Psoas muscle (tissue), 8 donors: ENCODE results near the gene MMP13. TPM values are rescaled to one million over a fixed set of nuclear protein-coding genes. Genes with fewer than 3 reads are reported as not detected.
"Not testable (repeated sequence)": the region's sequence is repeated elsewhere in the genome, so short reads cannot be mapped to it uniquely, and the experiment has no call there.

Source experiments
- ATAC-seq, 4 donors: fragments of 200-7000 bp; cut with Tn5 transposase; one replicate each; pipeline ENCODE4 v1.9.1; 2020; ENCODE audit warnings: moderate library complexity in 3 of 4, mild to moderate bottlenecking in 2 of 4
- DNase-seq, 2 donors: peaks; one replicate each; pipeline ENCODE4 v3.0.0-alpha.2; 2020
- H3K27ac ChIP-seq: fragments of 200-600 bp; one replicate; pipeline ENCODE4 v1.8.0; 2022
- H3K27me3 ChIP-seq, 3 donors: fragments of 200-600 bp in 1 of 3; one replicate each; pipeline versions ENCODE4 v1.6.1 to v1.8.0; 2013 to 2022; ENCODE audit warnings: low read length in 2 of 3, mild to moderate bottlenecking in 2 of 3, moderate library complexity in 1 of 3; ENCODE audit not compliant: insufficient read depth in 3 of 3
- H3K36me3 ChIP-seq, 2 donors: fragments of 200-600 bp in 1 of 2; one replicate each; pipeline versions ENCODE4 v1.6.1 to v1.8.0; 2013 to 2022; ENCODE audit warnings: low read depth in 1 of 2, mild to moderate bottlenecking in 1 of 2, moderate library complexity in 1 of 2; ENCODE audit not compliant: insufficient read depth in 1 of 2
- H3K4me1 ChIP-seq: fragments of 200-600 bp; one replicate; pipeline ENCODE4 v1.8.0; 2022
- H3K4me3 ChIP-seq: fragments of 200-600 bp; one replicate; pipeline ENCODE4 v1.8.0; 2022; ENCODE audit warnings: mild to moderate bottlenecking
- H3K9me3 ChIP-seq: fragments of 200-600 bp; one replicate; pipeline ENCODE4 v1.8.0; 2022
- WGBS, 3 donors: extraction: QIAGEN DNeasy Blood & Tissue Kit; methylation state at CpG; one replicate each; pipeline versions ENCODE4 v1.1.6 to v1.1.7; 2013; 5-methylcytosine and 5-hydroxymethylcytosine counted together
- intact Hi-C, 2 donors: fragments of 100-400 bp; cut with DNase I; formaldehyde crosslinking; loops; one replicate each; pipeline versions ENCODE4 v1.11.0 to v1.14.2; 2022
- long read RNA-seq, 2 donors: library from polyadenylated mRNA; unstranded; transcript quantifications; one replicate each; pipeline ENCODE4 v2.0.0, GENCODE V29; 2021
- polyA plus RNA-seq, 3 donors: library from polyadenylated mRNA; stranded (reverse); fragments of 200-250 nt; gene quantifications; one replicate each; pipeline ENCODE4 v1.2.3, GENCODE V29; 2013
- total RNA-seq, 4 donors: library from RNA; stranded (reverse); fragmentation: NEBNext Ultra II Directional in 2 of 4; extraction: Animal tissue kit (Norgen Biotek cat#: 25700) in 2 of 4; gene quantifications; one replicate each; pipeline versions ENCODE4 v1.2.1 to v1.2.4, GENCODE V29; 2021 to 2023
- TF ChIP-seq, protein P1 (sequence below): fragments of 200-600 bp; IDR thresholded peaks from one replicate; pipeline ENCODE4 v1.8.0; 2022; ENCODE audit warnings: antibody characterized with exemption
- donor health status: healthy with polysubstance abuse.
- donor health status: DM: no; HTN: no; CAD: no; lungs with moderate emphysema.
- donor health status: Bipolar disorder and iron deficiency.
- donor health status: healthy.
- donor health status: DM: yes; HTN: yes; CAD: no.
- donor health status: DM: no; HTN: no; CAD: no.
- donor health status: DM: no; HTN: no; CAD: no.
- donor health status: DM: yes; HTN: yes; CAD: no.

Gene MMP13
- not detected for total RNA-seq
- polyA plus RNA-seq = not detected
- long read RNA-seq, donor 1 = 0 reads
- long read RNA-seq, donor 2 = 0 reads

DNA sequence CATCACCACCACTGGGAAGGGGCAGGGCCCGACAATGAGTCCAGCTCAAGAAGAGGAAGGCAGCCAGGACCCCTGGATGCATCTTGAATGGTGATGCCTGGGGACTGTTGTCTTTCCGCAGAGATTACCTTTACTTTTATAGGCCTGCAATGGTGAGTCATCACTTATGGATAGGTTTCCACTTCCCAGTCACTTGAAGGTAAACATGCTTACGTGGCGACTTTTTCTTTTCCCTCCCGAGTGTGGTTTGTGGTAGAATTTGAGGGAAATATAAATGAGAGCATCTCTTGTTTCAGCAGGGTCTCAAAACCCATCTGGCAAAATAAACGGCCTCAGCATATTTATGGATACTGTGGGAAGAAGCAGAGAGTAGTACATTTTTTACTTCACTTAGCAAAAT is at the start of gene MMP13:
MMP13 (minus strand) TSS at position 109 of the 400 bp plus-strand sequence; CDS start at position 82, 27 bp downstream.
- no peak within 1 kb of the TSS for H3K27ac ChIP-seq
- DNase-seq = no peak
- WGBS, 3 donors = 81 to 85% (median 84%) methylated on average over 6 of the region's 6 CpGs
- no peak within 1 kb of the TSS for H3K4me3 ChIP-seq
- intact Hi-C loops = no loop called here
- no peaks in the 10 kb centered on the region for H3K36me3 ChIP-seq
- no peaks in the 10 kb centered on the region for H3K27me3 ChIP-seq
- no peak for ATAC-seq
- TF ChIP-seq, protein P1, sequence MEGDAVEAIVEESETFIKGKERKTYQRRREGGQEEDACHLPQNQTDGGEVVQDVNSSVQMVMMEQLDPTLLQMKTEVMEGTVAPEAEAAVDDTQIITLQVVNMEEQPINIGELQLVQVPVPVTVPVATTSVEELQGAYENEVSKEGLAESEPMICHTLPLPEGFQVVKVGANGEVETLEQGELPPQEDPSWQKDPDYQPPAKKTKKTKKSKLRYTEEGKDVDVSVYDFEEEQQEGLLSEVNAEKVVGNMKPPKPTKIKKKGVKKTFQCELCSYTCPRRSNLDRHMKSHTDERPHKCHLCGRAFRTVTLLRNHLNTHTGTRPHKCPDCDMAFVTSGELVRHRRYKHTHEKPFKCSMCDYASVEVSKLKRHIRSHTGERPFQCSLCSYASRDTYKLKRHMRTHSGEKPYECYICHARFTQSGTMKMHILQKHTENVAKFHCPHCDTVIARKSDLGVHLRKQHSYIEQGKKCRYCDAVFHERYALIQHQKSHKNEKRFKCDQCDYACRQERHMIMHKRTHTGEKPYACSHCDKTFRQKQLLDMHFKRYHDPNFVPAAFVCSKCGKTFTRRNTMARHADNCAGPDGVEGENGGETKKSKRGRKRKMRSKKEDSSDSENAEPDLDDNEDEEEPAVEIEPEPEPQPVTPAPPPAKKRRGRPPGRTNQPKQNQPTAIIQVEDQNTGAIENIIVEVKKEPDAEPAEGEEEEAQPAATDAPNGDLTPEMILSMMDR = no peak
- H3K4me1 ChIP-seq = no peaks in the 10 kb centered on the region
- no peaks in the 10 kb centered on the region for H3K9me3 ChIP-seq

DNA sequence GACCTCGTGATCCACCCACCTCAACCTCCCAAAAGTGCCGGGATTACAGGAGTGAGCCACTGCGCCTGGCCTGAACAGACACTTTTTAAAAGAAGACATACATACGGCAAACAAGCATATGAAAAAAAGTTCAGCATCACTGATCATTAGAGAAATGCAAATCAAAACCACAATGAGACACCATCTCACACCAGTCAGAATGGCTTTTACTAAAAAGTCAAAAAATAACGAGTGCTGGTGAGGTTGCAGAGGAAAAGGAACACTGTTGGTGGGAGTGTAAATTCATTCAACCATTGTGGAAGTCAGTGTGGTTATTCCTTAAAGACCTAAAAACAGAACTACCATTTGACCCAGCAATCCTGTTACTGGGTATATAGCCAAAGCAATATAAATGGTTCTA is 48.7 kb upstream of the MMP13 start:
- H3K27me3 ChIP-seq, ATAC-seq, H3K27ac ChIP-seq, H3K4me3 ChIP-seq, DNase-seq, H3K4me1 ChIP-seq, intact Hi-C loops, H3K9me3 ChIP-seq, H3K36me3 ChIP-seq: not testable (repeated sequence)
- WGBS, 3 donors = 87 to 93% (median 93%) methylated on average over 5 of the region's 5 CpGs

DNA sequence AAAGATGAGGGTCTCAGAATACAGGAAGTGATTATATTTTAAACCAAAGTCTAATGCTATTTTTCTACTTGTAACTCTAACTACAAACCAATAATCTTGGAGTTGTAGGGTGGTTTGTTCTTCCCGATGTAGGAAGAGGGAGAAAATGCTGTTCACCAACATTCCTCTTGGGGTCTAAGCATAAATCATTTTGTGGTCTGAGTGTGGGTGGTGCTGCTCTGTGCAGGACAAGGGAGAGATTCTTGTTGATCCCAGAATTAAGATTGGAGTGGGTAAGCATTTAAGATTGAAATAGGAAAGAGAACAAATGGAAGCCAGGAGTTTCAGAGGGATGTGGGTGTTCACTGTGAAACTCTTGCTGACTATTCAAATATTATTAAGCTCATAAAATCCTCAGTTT is 38.6 kb upstream of the MMP13 start:
- DNase-seq (no peak), ATAC-seq (no peak)
- intact Hi-C loops = no loop called here
- Histone ChIP-seq H3K27ac (no peak overlapping the region), H3K4me3 (no peak overlapping the region), H3K36me3 (no peaks in the 10 kb centered on the region), H3K27me3 (no peaks in the 10 kb centered on the region), H3K4me1 (no peaks in the 10 kb centered on the region), H3K9me3 (no peaks in the 10 kb centered on the region)
- TF ChIP-seq, protein P1 = no peak
- WGBS, 3 donors = 40 to 51% (median 45%) methylated on average over 1 of the region's 1 CpG

DNA sequence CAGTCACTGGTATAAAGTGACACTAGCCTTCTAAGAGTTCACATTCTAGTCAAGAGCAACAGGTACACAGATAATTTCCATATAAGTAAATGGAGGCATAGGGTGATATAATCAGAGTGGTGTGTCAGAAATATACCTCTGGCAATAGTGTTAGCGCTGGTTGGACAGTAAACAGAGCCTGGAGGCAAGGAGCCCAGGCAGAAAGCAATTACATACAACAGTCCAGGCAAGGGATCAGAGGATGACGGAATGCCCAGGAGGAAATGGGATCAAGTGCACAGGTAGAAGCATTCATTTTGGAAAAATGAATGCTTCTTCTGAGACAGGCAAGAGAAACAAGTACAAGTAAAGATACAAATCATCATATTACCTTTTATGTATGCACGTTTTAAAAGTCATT is 36.2 kb upstream of the MMP13 start:
- no peaks in the 10 kb centered on the region for H3K4me1 ChIP-seq
- no peaks in the 10 kb centered on the region for H3K27me3 ChIP-seq
- no peak for ATAC-seq
- intact Hi-C loops = no loop called here
- H3K9me3 ChIP-seq = no peaks in the 10 kb centered on the region
- no peak for DNase-seq
- WGBS, 3 donors = 66 to 77% (median 66%) methylated on average over 3 of the region's 3 CpGs
- no peak overlapping the region for H3K27ac ChIP-seq
- H3K4me3 ChIP-seq = no peak overlapping the region
- TF ChIP-seq, protein P1 = no peak
- no peaks in the 10 kb centered on the region for H3K36me3 ChIP-seq

DNA sequence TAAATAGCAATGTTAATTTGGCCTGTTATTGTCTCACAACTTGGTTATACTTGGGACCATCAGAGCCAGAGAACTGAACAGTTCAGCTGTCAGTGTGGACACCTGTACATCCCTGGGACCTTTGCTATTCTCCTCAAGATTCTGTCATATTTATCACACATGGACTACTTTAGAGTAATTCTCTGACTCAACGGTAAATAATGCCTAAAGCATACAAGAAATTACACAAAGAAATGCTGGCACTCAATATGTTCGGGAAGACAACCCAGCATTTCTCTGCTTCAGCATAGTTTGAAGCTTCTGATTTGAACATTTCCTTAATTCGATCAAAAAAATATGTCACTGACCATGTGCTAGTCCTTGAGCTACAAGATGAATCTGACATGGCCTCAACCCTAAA is 34.6 kb upstream of the MMP13 start:
- no peak for DNase-seq
- TF ChIP-seq, protein P1 = no peak
- intact Hi-C loops = no loop called here
- no peak for ATAC-seq
- 88 to 92% (median 92%) methylated on average over 3 of the region's 3 CpGs for WGBS, 3 donors
- Histone ChIP-seq H3K36me3 (no peaks in the 10 kb centered on the region), H3K4me1 (no peaks in the 10 kb centered on the region), H3K4me3 (no peak overlapping the region), H3K9me3 (no peaks in the 10 kb centered on the region), H3K27ac (no peak overlapping the region), H3K27me3 (no peaks in the 10 kb centered on the region)
